RWPE2 (cell line): ENCODE measurements around the gene SYTL2.

Experiments
- ATAC-seq: fragments of 200-7000 bp; cut with Tn5 transposase; 3 replicates; pipeline ENCODE4 v1.9.1; 2021; ENCODE audit warnings: low read depth
- DNase-seq: peaks from one replicate; pipeline ENCODE4 v3.0.0-alpha.2; 2020; ENCODE audit warnings: low spot score
- H3K27ac ChIP-seq: fragments of 450-650 bp; 2 replicates; pipeline ENCODE4 v1.5.1; 2017; ENCODE audit warnings: mild to moderate bottlenecking; ENCODE audit not compliant: poor library complexity, severe bottlenecking
- H3K27me3 ChIP-seq: fragments of 250-450 bp; sonication (Bioruptor Pico); 2 replicates; pipeline ENCODE4 v1.5.1; 2021; ENCODE audit warnings: mild to moderate bottlenecking, moderate library complexity; ENCODE audit not compliant: insufficient read depth, poor library complexity, severe bottlenecking
- H3K36me3 ChIP-seq: fragments of 250-450 bp; sonication (Bioruptor Pico); 2 replicates; pipeline ENCODE4 v1.5.1; 2020; ENCODE audit warnings: low read depth, mild to moderate bottlenecking, moderate library complexity
- H3K4me1 ChIP-seq: fragments of 250-450 bp; sonication (Bioruptor Pico); 2 replicates; pipeline ENCODE4 v1.5.1; 2021; ENCODE audit warnings: mild to moderate bottlenecking, moderate library complexity; ENCODE audit not compliant: insufficient read depth, poor library complexity, severe bottlenecking
- H3K4me3 ChIP-seq: fragments of 250-450 bp; sonication (Bioruptor Pico); 2 replicates; pipeline ENCODE4 v1.5.1; 2021; ENCODE audit warnings: mild to moderate bottlenecking, moderate library complexity; ENCODE audit not compliant: severe bottlenecking
- H3K9me3 ChIP-seq: fragments of 250-450 bp; sonication (Bioruptor Pico); 2 replicates; pipeline ENCODE4 v1.5.1; 2021; ENCODE audit warnings: mild to moderate bottlenecking, moderate library complexity; ENCODE audit not compliant: severe bottlenecking
- TF ChIP-seq, protein P1 (sequence below): fragments of 450-650 bp; IDR thresholded peaks from one replicate; pipeline ENCODE4 v1.5.1; 2017; ENCODE audit warnings: mild to moderate bottlenecking, moderate library complexity; ENCODE audit not compliant: poor library complexity, severe bottlenecking

Gene SYTL2

DNA sequence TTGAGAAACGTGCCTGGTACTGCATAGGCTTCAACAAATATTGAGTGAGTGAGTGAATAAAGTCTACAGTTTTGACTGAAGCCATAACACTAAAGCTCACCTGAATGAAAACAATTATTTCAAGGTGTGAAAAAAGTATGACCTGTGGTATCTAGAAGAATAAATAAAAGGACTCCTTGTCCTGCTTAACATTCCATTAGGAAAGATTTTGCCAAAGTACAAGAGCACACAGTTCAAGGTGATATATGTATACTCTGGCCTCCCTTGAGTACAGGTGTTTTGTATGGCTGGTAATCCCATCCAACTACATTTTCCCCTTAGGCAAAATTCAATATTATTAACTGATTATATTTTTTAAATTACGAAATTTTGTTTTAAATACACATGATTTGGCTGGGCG, 144.3 kb downstream of the SYTL2 start:
- no peak for ATAC-seq

DNA sequence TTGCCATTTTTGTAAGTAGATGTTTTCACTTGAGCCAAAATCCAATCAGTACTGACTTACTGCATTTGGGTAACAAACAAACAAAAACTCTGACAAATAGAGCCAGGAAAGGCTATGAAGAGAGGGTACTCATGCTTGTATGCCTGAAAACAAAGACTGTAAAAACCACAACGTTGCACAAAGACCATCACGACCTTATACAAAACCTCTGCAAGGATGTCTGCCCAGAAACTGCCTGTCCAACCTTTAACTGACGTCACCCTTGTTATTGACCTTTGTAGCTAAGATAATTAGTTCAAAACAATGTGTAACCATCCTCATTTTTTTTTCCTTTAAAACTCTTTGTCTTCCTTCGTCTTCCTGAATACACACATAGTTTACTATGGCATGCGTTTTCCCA, 145.2 kb downstream of the SYTL2 start:
- no peaks in the 10 kb centered on the region for H3K9me3 ChIP-seq
- H3K27me3 ChIP-seq, result no peaks in the 10 kb centered on the region
- H3K4me3 ChIP-seq, result no peak overlapping the region
- no peak for DNase-seq
- H3K36me3 ChIP-seq, result peaks cover 33% of the 10 kb centered on the region
- ATAC-seq, result no peak
- H3K27ac ChIP-seq, result no peak overlapping the region
- peaks cover 9% of the 10 kb centered on the region for H3K4me1 ChIP-seq
- TF ChIP-seq, protein P1, sequence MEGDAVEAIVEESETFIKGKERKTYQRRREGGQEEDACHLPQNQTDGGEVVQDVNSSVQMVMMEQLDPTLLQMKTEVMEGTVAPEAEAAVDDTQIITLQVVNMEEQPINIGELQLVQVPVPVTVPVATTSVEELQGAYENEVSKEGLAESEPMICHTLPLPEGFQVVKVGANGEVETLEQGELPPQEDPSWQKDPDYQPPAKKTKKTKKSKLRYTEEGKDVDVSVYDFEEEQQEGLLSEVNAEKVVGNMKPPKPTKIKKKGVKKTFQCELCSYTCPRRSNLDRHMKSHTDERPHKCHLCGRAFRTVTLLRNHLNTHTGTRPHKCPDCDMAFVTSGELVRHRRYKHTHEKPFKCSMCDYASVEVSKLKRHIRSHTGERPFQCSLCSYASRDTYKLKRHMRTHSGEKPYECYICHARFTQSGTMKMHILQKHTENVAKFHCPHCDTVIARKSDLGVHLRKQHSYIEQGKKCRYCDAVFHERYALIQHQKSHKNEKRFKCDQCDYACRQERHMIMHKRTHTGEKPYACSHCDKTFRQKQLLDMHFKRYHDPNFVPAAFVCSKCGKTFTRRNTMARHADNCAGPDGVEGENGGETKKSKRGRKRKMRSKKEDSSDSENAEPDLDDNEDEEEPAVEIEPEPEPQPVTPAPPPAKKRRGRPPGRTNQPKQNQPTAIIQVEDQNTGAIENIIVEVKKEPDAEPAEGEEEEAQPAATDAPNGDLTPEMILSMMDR, result no peak

More for the DNA sequence above, 144.3 kb downstream of the SYTL2 start:
- Histone ChIP-seq H3K4me1 (no peaks in the 10 kb centered on the region), H3K36me3 (peaks cover 23% of the 10 kb centered on the region), H3K9me3 (no peaks in the 10 kb centered on the region), H3K4me3 (no peak overlapping the region), H3K27me3 (no peaks in the 10 kb centered on the region), H3K27ac (no peak overlapping the region)
- TF ChIP-seq, protein P1, result no peak
- no peak for DNase-seq

DNA sequence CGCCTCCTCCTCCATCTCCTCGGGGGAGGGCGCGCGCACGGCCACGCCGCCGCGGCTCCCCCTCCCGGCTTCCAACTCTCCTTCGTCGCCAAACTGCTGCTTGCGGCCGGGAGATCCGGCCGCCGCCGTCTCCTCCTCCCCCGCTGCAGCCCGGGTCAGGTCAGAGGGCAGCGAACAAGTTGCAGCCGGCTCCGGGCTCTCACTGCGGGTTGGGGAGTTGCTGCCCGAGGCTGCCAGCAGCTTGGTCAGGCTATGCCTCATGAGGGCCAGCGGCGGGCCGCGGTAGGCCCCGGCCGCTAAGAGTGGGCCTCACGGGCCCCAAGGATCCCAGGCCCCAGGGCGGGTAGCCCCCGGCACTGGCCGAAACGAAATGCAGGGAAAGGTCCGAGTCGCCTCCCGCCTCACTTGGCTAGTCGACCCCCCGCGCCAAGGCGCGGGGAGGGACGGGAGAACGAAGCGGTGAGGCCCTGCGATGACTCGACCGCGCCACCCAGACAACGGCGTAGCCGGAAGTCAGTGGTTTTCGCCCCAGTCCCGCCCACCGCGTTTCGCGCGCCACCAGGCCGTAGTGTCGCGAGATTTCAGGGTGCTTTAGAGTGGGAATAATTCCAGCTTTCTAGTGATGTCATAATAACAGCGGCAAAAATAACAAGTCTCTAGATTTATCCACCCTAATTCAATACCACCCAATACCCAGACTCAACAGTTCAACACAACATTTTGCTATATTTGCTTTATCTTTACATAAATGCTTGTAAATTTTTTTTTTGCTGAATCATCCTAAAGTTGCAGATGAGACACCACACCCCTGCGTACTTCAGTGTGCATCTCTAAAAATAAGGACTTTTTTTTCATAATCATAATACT, 146.1 kb downstream of the SYTL2 start, which contains the start of gene CREBZF:
Gene CREBZF, minus strand, starts transcription at position 515 of the 867 bp plus-strand sequence. Its CDS starts 254 bp downstream, at position 261.
- Histone ChIP-seq H3K36me3 (peaks cover 42% of the 10 kb centered on the region), H3K9me3 (no peaks in the 10 kb centered on the region), H3K27ac (peak within 1 kb of the TSS; percentile 75), H3K4me1 (peaks cover 17% of the 10 kb centered on the region), H3K27me3 (no peaks in the 10 kb centered on the region), H3K4me3 (peak within 1 kb of the TSS; percentile 74)
- ATAC-seq, result peak; percentile 88
- DNase-seq, result peak; percentile 90
- TF ChIP-seq, protein P1, result no peak

DNA sequence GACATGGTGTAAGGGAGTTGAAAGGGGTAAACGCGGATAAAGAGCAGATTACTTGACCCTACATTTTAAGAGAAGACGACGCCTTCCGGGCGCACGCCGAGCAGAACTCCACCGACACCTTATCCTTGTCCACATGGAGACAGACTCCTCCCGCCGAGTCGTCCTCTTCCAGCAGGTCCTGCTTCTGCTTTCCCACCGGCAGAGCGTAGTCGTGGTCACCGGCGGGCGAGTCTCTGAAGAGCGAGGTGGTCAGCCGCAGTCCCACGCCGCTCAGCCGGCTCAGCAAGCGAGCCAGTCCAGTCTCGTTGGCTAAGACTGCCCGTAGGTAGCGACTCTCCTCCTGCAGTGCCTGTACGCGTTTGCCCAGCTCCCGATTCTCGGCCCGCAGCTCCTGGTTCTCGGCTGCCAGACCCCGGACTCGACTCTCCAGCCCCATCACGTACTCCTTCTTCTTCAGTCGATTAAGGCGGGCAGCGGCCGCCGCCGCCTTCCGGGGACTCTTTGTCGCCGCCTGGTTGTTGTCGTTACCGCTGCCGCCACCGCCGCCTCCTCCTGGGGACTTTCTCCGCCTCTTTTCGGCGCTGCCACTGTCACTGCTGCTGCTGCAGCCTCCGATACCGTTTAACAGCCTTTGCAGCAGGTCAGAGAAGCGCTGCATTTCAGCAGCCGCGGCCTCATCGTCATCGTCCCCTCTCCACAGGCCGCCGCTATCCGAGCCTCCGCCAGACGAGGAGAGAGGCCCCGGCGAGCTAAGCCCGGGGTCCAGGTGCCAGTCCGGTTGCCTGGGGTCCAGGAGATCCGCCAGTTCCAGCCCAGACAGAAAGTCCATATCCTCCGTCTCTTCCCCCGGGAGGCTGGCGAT, 147.0 kb downstream of the SYTL2 start:
- peak overlapping the region; percentile 74 for H3K4me3 ChIP-seq
- peaks cover 50% of the 10 kb centered on the region for H3K36me3 ChIP-seq
- TF ChIP-seq, protein P1, result peak; percentile 58
- H3K27ac ChIP-seq, result peak overlapping the region; percentile 75
- H3K9me3 ChIP-seq, result no peaks in the 10 kb centered on the region
- DNase-seq (no peak), ATAC-seq (peak; percentile 32)
- H3K4me1 ChIP-seq, result peaks cover 26% of the 10 kb centered on the region
- no peaks in the 10 kb centered on the region for H3K27me3 ChIP-seq
